B cell (primary cell): ENCODE results near the gene KCNH1. TPM values are rescaled to one million over a fixed set of nuclear protein-coding genes. Genes with fewer than 3 reads are reported as not detected.

Experiments used
- ATAC-seq: fragments of 200-7000 bp; cut with Tn5 transposase; one replicate; pipeline ENCODE4 v1.10.0; 2021; ENCODE audit warnings: low read depth, mild to moderate bottlenecking, moderate number of reproducible peaks, moderate library complexity
- CTCF ChIA-PET: fragments of 350-600 bp; sonication (Branson Sonifier 250); formaldehyde crosslinking; loops from one replicate; lab custom pipeline; 2021; ENCODE audit warnings: antibody characterized with exemption, inconsistent platforms; lab: Charles Lee
- POLR2A ChIA-PET: fragments of 350-600 bp; sonication (Branson Sonifier 250); formaldehyde crosslinking; loops from one replicate; lab custom pipeline; 2021; ENCODE audit warnings: antibody characterized with exemption; lab: Charles Lee
- DNase-seq: peaks from one replicate; pipeline ENCODE4 v3.0.0; 2013
- H2AFZ ChIP-seq: 2 replicates; pipeline ENCODE4 v1.6.1; 2012; ENCODE audit warnings: mild to moderate bottlenecking, low read depth, low read length; ENCODE audit not compliant: insufficient read depth, poor library complexity, severe bottlenecking
- H3K27ac ChIP-seq, 2 donors: 1 replicate in 1 of 2; 2 replicates in 1 of 2; pipeline ENCODE4 v1.5.1; 2012 to 2013; ENCODE audit warnings: low read length in 2 of 2, mild to moderate bottlenecking in 2 of 2, moderate library complexity in 1 of 2
- H3K27me3 ChIP-seq, 4 experiments: fragments of 200-600 bp in 1 of 4; sonication (generic) in 1 of 4; replicated peaks in 1 of 4; 1 replicate in 2 of 4; 2 replicates in 2 of 4; pipeline versions ENCODE4 v1.6.1 to v1.7.0; 2013 to 2016; ENCODE audit warnings: low read length in 3 of 4, mild to moderate bottlenecking in 2 of 4, mixed read lengths in 1 of 4, moderate library complexity in 1 of 4; ENCODE audit not compliant: insufficient read depth in 4 of 4, control insufficient read depth in 3 of 4; ENCODE audit errors: control extremely low read depth in 1 of 4
- H3K36me3 ChIP-seq, 2 experiments: replicated peaks in 1 of 2; 1 replicate in 1 of 2; 2 replicates in 1 of 2; pipeline versions ENCODE4 v1.6.1 to v1.7.1; 2013; ENCODE audit warnings: low read length in 1 of 2; ENCODE audit not compliant: insufficient read depth in 2 of 2, control insufficient read depth in 1 of 2; ENCODE audit errors: control extremely low read depth in 1 of 2, extremely low read depth in 1 of 2
- H3K4me1 ChIP-seq, 2 donors: fragments of 200-600 bp in 1 of 2; sonication (generic) in 1 of 2; 1 replicate in 1 of 2; 2 replicates in 1 of 2; pipeline versions ENCODE4 v1.5.1 to v1.6.1; 2013 to 2017; ENCODE audit warnings: low read length in 2 of 2; ENCODE audit not compliant: control insufficient read depth in 2 of 2, insufficient read depth in 2 of 2
- H3K4me2 ChIP-seq: replicated peaks from 2 replicates; pipeline ENCODE3; 2012; ENCODE audit warnings: mild to moderate bottlenecking, low read depth, low read length; ENCODE audit not compliant: poor library complexity, severe bottlenecking
- H3K4me3 ChIP-seq, 5 experiments: fragments of 200-600 bp in 1 of 5; sonication (generic) in 1 of 5; 1 replicate in 3 of 5; 2 replicates in 2 of 5; pipeline versions ENCODE4 v1.5.1 to v1.7.0; 2011 to 2016; ENCODE audit warnings: low read length in 4 of 5, mild to moderate bottlenecking in 4 of 5, low read depth in 2 of 5, control low read depth in 1 of 5, moderate library complexity in 1 of 5; ENCODE audit not compliant: insufficient read depth in 1 of 5; ENCODE audit errors: control extremely low read depth in 1 of 5, extremely low read depth in 1 of 5
- H3K79me2 ChIP-seq: fragments of 200-600 bp; sonication (generic); one replicate; pipeline ENCODE4 v1.6.0; 2016; ENCODE audit warnings: low read length; ENCODE audit not compliant: control insufficient read depth, insufficient read depth
- H3K9ac ChIP-seq: fragments of 200-600 bp; sonication (generic); 2 replicates; pipeline ENCODE4 v1.6.1; 2017; ENCODE audit warnings: mild to moderate bottlenecking, low read length, moderate library complexity
- H3K9me3 ChIP-seq, 3 donors: one replicate each; pipeline versions ENCODE4 v1.6.1 to v1.7.1; 2013; ENCODE audit warnings: low read length in 2 of 3; ENCODE audit not compliant: control insufficient read depth in 2 of 3, insufficient read depth in 1 of 3; ENCODE audit errors: control extremely low read depth in 1 of 3
- H4K20me1 ChIP-seq: 2 replicates; pipeline ENCODE4 v1.6.0; 2012; ENCODE audit warnings: mild to moderate bottlenecking, low read length; ENCODE audit not compliant: insufficient read depth, control insufficient read depth, poor library complexity, severe bottlenecking
- H3K27ac Mint-ChIP-seq: one replicate; pipeline ENCODE4 v1.8.0; 2021; ENCODE audit warnings: mixed read lengths
- H3K27me3 Mint-ChIP-seq: one replicate; pipeline ENCODE4 v1.8.0; 2021; ENCODE audit warnings: mixed read lengths
- H3K4me1 Mint-ChIP-seq: one replicate; pipeline ENCODE4 v1.8.0; 2021; ENCODE audit warnings: mixed read lengths
- H3K4me3 Mint-ChIP-seq: one replicate; pipeline ENCODE4 v1.8.0; 2021; ENCODE audit warnings: mixed read lengths
- H3K9me3 Mint-ChIP-seq: one replicate; pipeline ENCODE4 v1.8.0; 2022; ENCODE audit warnings: mixed read lengths; ENCODE audit not compliant: insufficient read depth
- CTCF ChIP-seq: fragments of 200-600 bp; IDR thresholded peaks from one replicate; pipeline ENCODE4 v1.8.0; 2022; ENCODE audit warnings: antibody characterized with exemption, mild to moderate bottlenecking
- EZH2 ChIP-seq: IDR thresholded peaks from 2 replicates; pipeline ENCODE4 v1.6.1; 2012; ENCODE audit warnings: borderline replicate concordance, low read depth, mild to moderate bottlenecking, moderate library complexity, low read length; ENCODE audit not compliant: insufficient read depth, poor library complexity, severe bottlenecking
- WGBS: methylation state at CpG from one replicate; pipeline ENCODE4 v1.1.5; 2013; ENCODE audit warnings: missing lambda C conversion rate; ENCODE audit not compliant: insufficient coverage; 5-methylcytosine and 5-hydroxymethylcytosine counted together
- intact Hi-C: fragments of 100-400 bp; cut with micrococcal nuclease; formaldehyde crosslinking; loops from one replicate; pipeline ENCODE4 v1.10.0; 2022
- polyA plus RNA-seq: library from polyadenylated mRNA; depleted of rRNA; stranded (reverse); fragments of >200 nt; gene quantifications from 2 replicates; pipeline ENCODE4 v1.2.3, GENCODE V29; 2012
- total RNA-seq, 2 donors: library from RNA; stranded (reverse); fragments of 120-200 nt in 1 of 2; gene quantifications; 1 replicate in 1 of 2; 2 replicates in 1 of 2; pipeline versions ENCODE4 v1.2.3 to v1.2.4, GENCODE V29; 2013 to 2022

The KCNH1 gene
- total and polyA plus RNA-seq, 2 donors (not counting 1 experiment from before 2014, with no cell fraction given) = not detected

DNA sequence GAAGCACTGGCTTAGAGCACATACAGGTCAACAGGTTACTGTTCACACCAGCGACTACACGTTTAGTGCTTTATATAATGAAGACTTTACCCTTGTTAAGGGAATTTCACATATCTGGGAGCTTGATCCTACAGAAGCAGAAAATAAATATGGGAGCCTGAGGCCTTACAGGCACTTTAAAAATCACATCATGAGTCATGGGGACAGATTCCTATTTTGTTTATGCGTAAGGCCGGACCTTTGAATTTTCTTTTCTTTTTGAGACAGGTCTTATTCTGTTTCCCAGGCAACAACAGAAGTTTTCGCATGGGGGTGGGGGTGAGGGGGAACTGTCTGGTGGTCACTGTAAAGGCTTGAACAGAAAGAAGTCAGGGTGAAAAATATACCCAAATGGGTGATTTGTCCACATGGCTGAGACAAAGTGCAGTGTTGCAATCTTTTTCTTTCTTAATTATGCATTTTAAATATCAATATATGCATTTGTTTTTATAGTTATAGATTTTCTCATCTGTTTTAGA lies 276.7 kb downstream of the KCNH1 start:
- no peak overlapping the region for H3K27ac Mint-ChIP-seq
- H3K36me3 ChIP-seq = no peaks in the 10 kb centered on the region
- CTCF ChIA-PET = no interaction called here
- H3K9ac ChIP-seq = no peak overlapping the region
- no peak overlapping the region for H3K4me3 Mint-ChIP-seq
- no peak overlapping the region for H3K4me3 ChIP-seq
- no peak overlapping the region for H3K4me2 ChIP-seq
- H3K4me1 ChIP-seq = no peaks in the 10 kb centered on the region
- DNase-seq (no peak), ATAC-seq (no peak)
- H2AFZ ChIP-seq = no peak overlapping the region
- POLR2A ChIA-PET = no interaction called here
- WGBS = 94% methylated on average over 5 of the region's 5 CpGs
- no peaks in the 10 kb centered on the region for H3K27me3 ChIP-seq
- intact Hi-C loops = no loop called here
- no peaks in the 10 kb centered on the region for H3K27me3 Mint-ChIP-seq
- no peaks in the 10 kb centered on the region for H3K9me3 Mint-ChIP-seq
- H3K4me1 Mint-ChIP-seq = no peaks in the 10 kb centered on the region
- TF ChIP-seq EZH2 = no peak
- no peak for TF ChIP-seq CTCF
- H3K79me2 ChIP-seq = no peaks in the 10 kb centered on the region
- H4K20me1 ChIP-seq = no peaks in the 10 kb centered on the region
- no peaks in the 10 kb centered on the region for H3K9me3 ChIP-seq
- no peak overlapping the region for H3K27ac ChIP-seq

GRCh38 chr1:210855440-210855839 lies 278.5 kb downstream of the KCNH1 start:
- DNase-seq = no peak
- H3K27me3 ChIP-seq = no peaks in the 10 kb centered on the region
- H3K9me3 ChIP-seq = no peaks in the 10 kb centered on the region
- Mint-ChIP-seq H3K9me3 (no peaks in the 10 kb centered on the region), H3K4me3 (no peak overlapping the region), H3K4me1 (no peaks in the 10 kb centered on the region), H3K27me3 (no peaks in the 10 kb centered on the region), H3K27ac (no peak overlapping the region)
- H4K20me1 ChIP-seq = no peaks in the 10 kb centered on the region
- no peaks in the 10 kb centered on the region for H3K4me1 ChIP-seq
- H3K36me3 ChIP-seq = no peaks in the 10 kb centered on the region
- TF ChIP-seq CTCF = no peak
- TF ChIP-seq EZH2 = no peak
- H3K4me3 ChIP-seq = no peak overlapping the region
- H3K27ac ChIP-seq = no peak overlapping the region
- no peaks in the 10 kb centered on the region for H3K79me2 ChIP-seq
- ATAC-seq = no peak
- WGBS = 33% methylated on average over 4 of the region's 4 CpGs
- intact Hi-C loops = no loop called here
- H3K4me2 ChIP-seq = no peak overlapping the region
- H3K9ac ChIP-seq = no peak overlapping the region
- ChIA-PET CTCF (no interaction called here), POLR2A (no interaction called here)
- H2AFZ ChIP-seq = no peak overlapping the region
